Activated T-cell treated with anti-CD3 and anti-CD28 coated beads, Interleukin-2, amount 50 U/mL, for 48 hours (primary cell): Measurements from ENCODE around the gene ZNF33A.
"Not testable (repeated sequence)": the region's sequence is repeated elsewhere in the genome, so short reads cannot be mapped to it uniquely, and the experiment has no call there.

Source experiments
- DNase-seq, 2 experiments: peaks; one replicate each; pipeline ENCODE4 v3.0.0-alpha.2; 2020

Gene ZNF33A

DNA sequence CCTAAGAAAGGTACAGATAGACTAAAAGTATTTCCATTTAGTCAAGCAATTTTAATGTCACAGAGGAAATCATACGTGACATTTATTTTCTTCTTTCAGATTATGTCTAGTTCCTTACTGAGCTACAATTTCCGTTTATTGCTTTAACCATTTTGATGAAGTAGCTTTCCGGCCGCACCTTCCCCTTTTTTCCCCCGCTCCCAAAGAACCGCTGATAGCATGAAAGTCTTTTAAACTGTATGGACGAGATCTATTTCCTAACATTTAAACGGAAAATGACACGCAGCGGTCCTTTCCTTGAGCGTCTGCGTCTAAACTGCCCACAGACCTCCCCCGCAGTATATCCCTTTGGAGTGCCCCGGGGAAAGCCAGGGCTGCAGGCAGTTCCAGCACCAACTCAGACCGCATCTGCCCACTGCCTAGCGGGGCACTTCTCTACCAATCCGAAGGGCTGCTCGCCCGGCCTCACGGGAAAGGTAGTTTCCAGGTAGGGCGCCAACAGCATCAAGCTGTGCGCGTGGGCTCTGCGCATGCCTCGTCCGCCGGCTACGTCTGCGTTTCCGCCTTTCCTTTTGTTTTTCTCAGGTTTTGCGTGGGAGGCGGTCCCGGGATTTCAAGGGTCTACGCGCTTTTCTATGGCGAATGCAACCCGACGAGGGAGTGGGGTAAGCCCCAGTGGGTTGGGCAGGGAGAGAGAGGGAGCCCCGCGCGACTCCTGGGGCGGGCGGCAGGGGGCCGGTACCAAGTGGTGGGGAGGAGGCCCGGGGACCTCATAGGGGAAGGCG lies at the start of gene ZNF33A:
Gene ZNF33A, plus strand, starts transcription at position 557 of the 785 bp plus-strand sequence. CDS start 1,667 bp downstream, outside the sequence.
- DNase-seq = peak; percentile 90 to 91

DNA sequence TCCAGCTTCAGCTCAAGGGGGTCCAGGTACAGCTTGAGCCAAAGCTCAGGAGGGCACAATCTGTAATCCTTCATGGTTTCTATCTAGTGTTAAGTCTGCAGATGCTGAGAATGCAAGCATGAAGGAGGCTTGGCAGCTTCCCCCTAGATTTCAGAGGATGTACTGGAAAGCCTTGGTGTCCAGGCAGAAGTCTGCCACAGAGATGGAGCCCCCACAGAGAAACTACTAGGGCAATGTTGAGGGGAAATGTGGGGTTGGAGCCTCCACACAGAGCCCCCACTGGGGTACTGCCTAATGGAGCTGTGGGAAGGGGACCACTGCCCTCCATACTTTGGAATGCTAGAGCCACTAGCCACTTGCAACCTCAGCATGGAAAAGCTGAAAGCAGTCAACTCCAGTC lies 45.5 kb upstream of the ZNF33A start:
- DNase-seq = no peak

DNA sequence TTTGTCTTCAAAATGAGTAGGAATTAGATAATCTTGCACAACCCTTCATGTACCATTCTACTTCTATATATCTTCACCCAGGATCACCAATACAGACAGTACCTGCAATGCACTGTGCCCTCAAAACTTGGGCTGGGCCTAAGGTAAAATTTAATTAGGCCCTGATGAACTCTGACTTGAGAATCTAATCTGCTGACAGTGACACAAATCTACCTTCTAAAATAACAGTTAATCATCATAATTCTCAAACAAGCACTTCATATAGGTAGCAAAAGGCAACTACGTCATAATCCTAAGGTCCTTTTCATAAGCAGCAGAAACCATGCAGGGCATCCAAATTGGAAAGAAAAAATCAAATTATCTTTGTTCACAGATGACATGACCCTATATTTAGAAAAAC lies 38.1 kb upstream of the ZNF33A start:
- DNase-seq = no peak

DNA sequence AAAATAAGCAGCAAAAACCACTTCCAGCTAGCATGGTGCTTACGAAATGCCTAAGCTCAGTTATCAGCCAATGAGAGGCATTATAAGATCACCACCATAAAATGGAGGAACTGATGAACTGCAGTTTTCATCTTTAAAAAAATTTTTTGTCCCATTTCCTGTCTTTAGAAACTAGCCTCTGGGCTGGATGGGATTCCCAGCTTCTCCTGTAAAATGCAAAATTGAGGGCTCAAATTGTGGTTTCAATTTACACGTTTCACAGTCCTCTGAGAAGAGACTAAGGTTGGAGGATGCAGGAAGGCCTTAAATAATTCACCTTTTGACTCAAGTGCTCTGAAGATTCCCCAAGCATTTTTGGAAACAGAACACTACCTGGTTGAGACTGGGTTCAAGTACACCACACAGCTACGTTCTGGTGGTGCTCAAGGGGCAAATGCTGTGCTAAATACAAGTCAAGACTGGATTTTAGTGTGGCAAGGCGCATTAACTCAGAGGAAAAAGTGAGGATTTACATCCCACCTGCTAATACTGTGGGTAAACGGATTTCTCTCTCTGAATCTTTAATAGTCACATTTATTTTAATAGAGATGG lies 35.0 kb upstream of the ZNF33A start:
- peak; percentile 28 to 32 for DNase-seq

DNA sequence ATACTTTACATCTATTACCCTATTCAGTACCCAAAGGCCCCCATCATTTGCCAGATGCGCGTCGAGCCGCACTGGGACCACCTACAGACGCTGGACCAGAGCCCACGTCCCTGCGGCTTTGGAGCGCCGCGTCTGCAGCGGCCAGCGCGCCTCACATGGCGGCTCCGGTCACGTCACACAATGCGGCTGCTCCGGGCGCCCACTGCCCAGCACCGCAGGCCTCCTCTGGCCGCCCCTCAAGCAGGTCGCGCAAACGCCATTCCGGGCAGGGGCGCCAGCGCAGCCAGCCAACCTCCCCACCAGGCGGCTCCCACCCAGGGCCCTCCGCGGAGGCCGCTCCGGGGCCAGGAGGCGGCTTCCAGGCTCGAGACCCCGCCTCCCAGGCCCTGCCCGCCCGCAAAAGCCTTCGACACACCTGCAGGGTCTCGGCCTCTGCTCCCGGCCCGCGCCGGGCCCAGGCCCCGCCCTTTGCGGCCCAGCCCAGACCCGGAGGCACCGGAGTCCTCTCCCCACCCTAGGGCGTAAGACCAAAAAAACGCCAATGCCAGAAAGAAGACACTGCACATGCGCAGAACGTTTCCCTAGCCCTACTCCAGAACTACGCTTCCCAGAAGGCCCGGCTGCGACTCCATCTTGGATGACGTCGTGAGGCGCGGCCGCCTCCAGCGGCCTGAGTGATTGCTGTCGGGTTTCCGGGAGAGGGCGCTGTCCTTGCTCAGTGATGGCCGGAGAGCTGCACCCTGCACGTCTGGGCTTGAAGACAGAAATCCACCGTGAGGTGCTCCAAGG lies 34.2 kb upstream of the ZNF33A start, which contains the start of gene ZNF25:
Gene ZNF25, minus strand, starts transcription at position 557 of the 789 bp plus-strand sequence. CDS start 4,925 bp downstream, outside the sequence.
- peak; percentile 96 to 97 for DNase-seq

DNA sequence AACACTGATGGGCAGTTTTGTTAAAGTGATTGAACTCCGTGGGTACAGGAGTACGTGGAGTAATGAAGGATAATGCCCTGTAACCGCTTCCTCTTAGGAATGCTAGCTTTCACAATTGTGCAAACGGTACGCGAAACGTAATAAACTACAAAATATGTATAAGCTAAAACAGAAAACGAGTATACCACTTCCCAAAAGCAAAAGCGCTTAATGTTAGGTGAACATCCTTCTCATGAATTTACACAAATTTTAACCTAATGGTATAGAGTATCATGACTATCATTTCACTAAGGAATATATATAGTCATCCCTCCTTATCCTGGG lies 33.6 kb upstream of the ZNF33A start:
- no peak for DNase-seq

DNA sequence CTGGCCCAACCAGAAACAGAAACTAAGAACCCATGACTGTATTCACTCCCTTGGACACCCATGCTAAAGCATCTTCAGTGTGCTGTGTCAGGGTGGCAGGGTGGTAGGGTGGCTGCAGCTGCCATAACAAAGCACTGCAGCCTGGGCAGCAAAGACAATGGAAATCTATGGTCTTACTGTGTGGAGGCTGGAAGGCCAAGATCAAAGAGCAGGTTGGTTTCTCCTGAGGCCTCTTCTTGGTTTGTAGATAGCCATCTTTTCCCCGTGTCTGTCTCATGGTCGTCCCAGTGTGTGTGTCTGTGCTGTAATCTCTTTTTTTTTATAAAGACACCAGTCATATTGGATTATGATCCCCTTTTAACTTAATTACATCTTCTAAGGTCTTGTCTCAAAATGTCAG lies 18.8 kb upstream of the ZNF33A start:
- no peak for DNase-seq

DNA sequence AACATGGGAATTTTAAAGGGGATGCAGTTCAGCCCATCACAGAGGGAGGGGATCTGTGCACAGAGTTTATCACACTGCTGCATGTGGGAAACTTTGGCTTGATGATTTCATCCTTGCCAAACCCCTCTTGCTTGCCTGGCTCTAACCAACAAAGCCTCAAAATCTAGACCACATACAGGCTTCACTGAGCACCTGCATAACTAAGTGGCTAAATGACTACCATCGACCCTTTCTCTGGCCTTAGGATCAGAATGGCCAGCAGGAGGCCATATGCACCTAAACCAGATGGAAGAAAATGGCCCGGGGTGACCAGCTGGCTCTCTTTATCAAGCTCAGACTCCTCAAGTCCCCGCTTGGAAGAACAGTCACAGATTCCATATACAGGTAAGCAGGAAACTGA lies 18.4 kb upstream of the ZNF33A start:
- DNase-seq = no peak

DNA sequence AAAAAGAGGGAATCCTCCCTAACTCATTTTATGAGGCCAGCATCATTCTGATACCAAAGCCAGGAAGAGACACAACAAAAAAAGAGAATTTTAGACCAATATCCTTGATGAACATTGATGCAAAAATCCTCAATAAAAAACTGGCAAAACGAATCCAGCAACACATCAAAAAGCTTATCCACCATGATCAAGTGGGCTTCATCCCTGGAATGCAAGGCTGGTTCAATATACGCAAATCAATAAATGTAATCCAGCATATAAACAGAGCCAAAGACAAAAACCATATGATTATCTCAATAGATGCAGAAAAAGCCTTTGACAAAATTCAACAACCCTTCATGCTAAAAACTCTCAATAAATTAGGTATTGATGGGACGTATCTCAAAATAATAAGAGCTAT lies 11.6 kb upstream of the ZNF33A start:
- not testable (repeated sequence) for DNase-seq

DNA sequence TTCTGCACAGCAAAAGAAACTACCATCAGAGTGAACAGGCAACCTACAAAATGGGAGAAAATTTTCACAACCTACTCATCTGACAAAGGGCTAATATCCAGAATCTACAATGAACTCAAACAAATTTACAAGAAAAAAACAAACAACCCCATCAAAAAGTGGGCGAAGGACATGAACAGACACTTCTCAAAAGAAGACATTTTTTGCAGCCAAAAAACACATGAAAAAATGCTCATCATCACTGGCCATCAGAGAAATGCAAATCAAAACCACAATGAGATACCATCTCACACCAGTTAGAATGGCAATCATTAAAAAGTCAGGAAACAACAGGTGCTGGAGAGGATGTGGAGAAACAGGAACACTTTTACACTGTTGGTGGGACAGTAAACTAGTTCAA lies 10.0 kb upstream of the ZNF33A start:
- not testable (repeated sequence) for DNase-seq

DNA sequence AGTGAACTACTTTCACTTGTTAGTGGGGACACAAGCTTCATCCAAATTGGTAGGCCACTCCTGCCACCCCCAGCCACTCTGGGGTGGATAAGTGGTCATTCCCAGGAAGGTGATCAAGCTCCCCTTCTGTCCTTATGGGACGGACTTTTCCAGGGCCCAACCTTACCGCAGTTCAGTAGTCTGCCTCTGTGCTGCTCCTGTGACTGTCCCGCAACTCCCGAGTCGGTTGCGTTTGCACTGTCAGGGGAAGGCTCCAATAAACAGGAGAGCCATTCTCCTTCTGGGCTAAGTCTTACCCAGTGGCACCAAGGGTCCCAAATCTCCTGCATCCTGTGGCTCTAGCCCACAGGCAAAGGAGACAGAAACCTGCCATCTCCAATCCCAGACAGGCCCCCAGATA lies 7.4 kb upstream of the ZNF33A start:
- no peak for DNase-seq

DNA sequence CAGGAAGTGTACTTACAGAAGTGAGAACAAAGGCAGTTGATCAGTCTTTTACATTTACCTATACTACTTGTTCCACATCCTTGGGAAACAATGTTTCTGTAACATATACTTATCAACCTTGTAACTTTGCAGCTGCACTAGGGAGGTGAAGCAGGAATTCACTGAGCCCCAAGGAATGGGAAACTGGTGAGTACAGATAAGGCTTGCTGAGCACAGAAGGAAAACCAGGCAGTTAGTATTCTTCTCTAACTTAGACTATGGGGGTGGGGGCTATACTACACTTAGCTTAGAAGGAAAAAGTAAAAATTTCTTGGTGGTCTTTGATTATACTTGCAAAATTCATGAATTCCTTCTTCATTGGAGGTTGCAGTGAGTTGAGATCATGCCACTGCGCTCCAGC lies 6.9 kb upstream of the ZNF33A start:
- no peak for DNase-seq

DNA sequence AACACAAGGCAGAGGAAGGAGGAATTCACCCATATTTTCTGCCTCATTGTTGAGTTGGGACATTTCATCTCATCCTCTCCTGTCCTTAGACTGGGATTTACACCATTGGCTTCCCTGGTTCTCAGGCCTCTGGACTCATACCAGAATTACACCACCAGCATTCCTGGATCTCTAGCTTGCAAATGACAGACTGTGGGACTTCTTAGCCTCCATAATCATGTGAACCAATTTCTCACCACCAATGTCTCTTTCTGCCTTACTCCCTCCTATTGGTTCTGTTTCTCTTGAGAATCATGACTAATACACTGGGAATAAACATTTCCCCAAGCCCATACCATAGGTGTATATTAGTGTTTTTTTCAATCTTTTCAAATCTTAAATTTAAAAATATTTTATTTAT lies 2.9 kb upstream of the ZNF33A start:
- DNase-seq = no peak

DNA sequence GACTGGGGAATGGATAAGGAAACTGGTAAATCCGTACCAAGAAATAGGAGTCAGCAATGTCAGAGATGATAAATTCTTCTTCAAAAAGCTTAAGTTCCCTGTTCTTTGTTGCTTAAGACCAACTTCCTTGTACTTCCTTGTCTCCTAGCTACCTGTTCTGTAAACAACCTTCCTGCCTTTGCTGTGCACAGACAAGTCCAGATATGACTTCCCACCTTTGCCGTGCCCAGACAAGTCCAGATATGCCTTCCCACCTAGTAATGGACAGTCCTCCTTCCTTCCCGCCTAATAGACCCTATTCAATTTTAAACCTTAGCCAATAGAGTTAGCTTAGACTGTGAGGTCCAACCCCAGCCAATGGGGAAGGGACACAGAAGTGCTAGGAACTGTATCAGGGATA lies 2.5 kb upstream of the ZNF33A start:
- DNase-seq = no peak

DNA sequence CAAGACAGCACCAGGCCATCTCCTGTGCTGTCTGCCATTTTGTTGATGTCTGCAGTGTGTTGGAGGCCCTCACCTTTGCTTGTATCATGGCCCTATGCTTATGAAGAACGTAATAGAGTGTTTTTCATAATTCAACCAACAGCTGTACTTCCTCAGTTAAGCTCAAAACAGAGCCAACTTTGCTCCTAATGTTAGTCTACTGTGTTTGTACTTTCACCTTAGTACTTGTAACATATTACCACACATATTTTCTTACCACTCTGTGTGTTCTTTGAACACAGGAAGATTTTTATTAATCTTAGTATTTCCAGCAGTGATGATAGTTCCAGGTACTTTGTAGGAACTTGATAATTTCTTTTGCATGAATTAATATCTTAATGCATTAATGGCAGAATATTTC lies 5.9 kb downstream of the ZNF33A start:
- no peak for DNase-seq

DNA sequence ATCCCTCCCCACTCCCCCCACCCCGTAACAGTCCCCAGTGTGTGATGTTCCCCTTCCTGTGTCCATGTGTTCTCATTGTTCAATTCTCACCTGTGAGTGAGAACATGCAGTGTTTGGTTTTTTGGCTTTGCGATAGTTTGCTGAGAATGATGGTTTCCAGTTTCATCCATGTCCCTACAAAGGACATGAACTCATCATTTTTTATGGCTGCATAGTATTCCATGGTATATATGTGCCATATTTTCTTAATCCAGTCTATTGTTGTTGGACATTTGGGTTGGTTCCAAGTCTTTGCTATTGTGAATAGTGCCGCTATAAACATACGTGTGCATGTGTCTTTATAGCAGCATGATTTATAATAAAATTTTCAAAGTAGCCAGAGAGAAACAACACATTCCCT lies 8.6 kb downstream of the ZNF33A start:
- not testable (repeated sequence) for DNase-seq

DNA sequence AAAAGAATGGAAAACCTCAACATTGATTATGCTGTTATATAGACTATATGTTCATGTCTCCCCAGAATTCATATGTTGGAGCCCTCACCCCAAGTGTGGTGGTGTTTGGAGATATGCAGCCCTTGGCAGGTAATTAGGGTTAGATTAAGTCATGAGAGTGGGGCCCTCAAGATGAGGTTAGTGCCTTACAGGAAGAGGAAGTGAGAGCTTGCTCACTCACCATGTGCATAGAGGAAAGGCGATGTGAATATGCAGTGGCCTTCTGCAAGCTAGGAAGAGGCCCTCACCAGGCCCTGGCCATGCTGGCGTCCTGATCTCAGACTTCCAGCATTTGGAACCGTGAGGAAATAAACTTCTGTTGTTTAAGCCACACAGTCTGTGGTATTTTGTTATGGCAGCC lies 14.8 kb downstream of the ZNF33A start:
- no peak for DNase-seq

DNA sequence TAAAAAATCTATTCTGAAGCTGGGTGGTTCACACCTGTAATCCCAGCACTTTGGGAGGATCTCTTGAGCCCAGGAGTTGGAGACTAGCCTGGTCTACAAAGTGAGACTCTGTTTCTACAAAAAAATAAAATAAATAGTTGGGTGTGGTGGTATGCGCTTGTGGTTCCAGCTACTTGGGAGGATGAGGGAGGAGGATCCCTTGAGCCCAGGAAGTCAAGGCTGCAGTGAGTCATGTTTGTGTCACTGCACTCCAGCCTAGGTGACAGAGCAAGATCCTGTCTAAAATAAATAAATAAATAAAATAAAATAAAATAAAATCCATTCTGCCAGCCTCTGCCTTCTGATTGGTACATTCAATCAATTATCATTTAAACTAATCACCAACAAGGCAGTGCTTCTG lies 17.5 kb downstream of the ZNF33A start:
- DNase-seq = no peak

DNA sequence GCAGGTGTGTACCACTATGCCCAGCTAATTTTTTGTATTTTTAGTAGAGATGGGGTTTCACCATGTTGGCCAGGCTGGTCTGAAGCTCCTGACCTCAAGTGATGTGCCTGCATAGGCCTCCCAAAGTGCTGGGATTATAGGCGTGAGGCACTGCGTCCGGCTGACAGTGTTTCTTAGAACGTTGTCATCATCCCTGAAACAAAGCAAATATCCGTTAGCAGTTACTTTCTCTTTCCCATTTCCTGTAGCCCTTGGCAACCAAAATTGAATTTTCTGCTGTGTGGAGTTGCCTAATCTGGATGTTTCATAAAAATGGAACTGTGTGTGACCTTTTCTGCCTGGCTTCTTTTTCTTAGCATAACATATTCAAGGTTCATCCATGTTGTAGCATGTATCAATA lies 22.4 kb downstream of the ZNF33A start:
- DNase-seq = no peak

DNA sequence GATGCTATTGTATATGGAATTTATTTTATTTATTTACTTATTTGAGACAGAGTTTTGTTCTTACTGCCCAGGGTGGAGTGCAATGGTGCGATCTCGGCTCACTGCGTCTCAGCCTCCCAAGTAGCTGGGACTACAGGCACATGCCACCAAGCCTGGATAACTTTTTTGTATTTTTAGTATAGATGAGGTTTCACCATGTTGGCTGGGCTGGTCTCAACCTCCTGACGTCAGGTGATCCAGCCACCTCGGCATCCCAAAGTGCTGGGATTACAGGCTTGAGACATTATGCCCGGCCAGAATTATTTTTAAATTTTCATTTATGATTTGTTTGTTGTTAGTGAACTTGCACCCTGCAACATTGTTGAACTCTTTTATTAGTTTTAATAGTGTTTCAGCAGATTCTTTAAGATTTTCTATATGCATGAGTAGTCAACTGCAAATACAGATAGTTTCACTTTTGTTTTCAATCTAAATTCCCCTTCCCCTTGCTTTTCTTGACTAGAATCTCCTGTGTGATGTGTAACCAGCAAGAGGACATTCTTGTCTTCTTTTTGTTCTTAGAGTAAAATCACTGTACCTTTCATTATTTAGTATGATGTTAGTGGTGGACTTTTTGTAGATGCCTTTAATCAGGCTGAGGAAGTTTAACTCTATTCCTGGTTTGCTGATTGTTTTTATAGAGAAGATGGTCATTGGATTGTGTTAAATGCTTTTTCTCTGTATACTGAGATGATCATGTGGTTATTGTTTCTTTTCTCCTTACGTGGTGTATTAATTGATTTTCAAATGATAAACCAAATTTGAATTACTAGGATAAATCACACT lies 27.8 kb downstream of the ZNF33A start:
- DNase-seq = no peak

DNA sequence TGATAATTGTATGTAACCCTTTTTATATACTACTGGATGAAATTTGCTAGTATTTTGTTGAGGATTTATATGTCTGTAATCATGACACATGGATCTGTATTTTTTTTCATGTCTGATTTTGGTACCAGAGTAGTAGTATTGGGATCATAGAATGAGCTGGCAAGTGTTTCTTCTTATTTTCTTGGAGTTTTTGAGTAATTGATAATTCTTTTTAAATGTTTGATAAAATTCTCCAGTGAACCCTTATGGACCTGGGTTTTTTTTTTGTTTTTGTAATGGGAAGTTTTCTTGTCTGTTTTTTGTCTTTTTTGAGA lies 28.4 kb downstream of the ZNF33A start:
- no peak for DNase-seq

DNA sequence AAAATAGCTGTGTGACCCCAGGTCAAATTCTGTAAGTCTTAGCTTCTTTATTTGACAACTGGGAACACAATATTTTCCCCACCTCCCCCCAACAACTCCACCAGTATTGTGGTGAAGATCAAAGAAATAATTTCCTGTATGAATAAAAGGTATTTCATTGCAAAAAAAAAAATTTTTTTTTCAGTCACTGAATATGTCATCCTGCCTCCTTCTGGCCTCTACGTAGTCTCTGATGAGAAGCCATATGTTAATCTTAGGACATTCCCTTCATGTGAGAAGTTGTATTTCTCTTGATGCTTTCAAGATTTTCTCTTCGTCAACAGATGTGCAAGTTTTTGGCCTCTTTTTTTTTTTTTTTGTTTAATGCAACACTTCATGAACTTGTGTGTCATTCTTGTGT lies 33.0 kb downstream of the ZNF33A start:
- DNase-seq = no peak

DNA sequence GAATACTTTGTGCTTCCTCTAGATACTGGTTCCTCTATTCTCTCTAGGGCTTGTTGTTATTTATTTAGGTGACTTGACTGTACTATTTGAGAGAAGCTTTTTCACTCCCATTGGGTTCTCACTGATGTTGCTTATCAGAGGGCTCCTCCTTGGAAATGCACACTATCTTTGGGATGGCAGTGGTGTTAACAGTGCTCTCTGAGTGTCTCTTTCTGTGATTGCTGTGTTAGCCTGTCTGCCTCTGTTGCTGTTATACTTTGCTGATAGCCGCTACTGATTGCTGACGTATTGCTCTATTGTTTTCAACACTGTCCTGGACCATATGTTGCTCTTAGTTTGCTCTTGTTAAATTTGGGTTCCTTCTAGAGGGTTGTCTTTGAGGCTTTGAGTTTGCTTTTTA lies 34.7 kb downstream of the ZNF33A start:
- DNase-seq = no peak
